CMK (cell line): ENCODE measurements around the gene ZDHHC21.
A peak's percentile ranks its signal among the peaks of the same experiment; 100 is the strongest.

Experiments
- DNase-seq: peaks from one replicate; pipeline ENCODE4 v3.0.0-alpha.2; 2010; ENCODE audit warnings: low read depth

Gene ZDHHC21, protein sequence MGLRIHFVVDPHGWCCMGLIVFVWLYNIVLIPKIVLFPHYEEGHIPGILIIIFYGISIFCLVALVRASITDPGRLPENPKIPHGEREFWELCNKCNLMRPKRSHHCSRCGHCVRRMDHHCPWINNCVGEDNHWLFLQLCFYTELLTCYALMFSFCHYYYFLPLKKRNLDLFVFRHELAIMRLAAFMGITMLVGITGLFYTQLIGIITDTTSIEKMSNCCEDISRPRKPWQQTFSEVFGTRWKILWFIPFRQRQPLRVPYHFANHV

GRCh38 chr9:14693251-14693861, at the start of gene ZDHHC21:
Gene ZDHHC21 (minus strand): TSS chr9:14693432. CDS start chr9:14674340, 19,092 bp downstream.
- DNase-seq, result peak; percentile 9

GRCh38 chr9:14741369-14741768, 48.1 kb upstream of the ZDHHC21 start:
- DNase-seq, result no peak

GRCh38 chr9:14733133-14733532, 39.9 kb upstream of the ZDHHC21 start:
- no peak for DNase-seq

DNA sequence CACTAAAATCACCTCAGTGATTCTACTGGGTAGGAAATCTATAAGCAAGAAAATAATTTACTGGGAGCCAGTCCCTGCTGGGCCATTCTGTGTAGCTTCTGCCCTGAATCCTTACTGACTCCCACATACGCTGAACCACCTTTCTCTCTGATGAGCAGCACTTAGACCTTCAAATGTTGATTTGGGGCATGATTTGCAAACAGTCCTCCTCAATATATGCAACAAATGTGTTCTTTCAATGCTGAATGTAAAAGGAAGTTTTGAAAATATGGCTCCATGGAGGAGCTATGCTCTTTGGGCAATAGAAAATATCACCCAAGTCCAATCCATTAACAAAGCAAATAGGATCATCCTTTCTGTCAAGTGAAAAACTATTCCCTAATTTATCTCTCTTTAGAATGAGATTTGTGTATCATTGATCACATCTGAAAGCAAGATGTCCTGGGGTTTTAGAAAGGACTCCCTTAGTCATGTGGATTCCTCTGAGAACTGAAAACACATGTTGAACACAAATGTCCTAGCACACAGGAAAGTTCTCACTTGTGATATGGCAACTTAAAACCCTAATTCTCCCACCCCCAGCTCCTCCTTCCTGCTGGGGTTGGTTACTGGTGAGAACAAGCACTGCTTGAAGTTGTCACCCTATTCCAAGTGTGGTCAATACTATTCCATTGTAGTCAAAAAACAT, 38.2 kb upstream of the ZDHHC21 start:
- DNase-seq, result no peak

GRCh38 chr9:14730461-14730898, 37.2 kb upstream of the ZDHHC21 start:
- no peak for DNase-seq

DNA sequence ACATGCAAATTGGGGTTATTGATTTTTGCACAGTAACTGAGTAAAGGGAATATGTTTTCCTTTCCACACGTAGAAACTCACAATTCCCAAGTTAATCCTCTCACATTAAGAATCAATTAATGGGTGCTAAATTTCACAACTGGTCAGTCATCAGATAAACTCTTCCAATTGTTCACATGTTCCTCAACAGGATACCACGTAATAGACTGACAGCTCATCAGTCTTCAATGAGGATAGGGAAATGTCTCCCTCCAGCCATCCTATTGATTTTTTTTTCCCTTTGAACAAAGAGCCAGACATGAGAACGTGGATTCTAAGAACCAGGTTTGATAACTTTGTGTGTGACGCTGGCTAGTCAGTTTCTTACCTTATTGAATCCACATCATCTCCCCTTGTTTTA, 30.1 kb upstream of the ZDHHC21 start:
- no peak for DNase-seq

- DNase-seq, result no peak
Observed at GRCh38 chr9:14722391-14723035, 29.3 kb upstream of the ZDHHC21 start, which contains the start of gene CER1. Gene CER1 (minus strand): TSS chr9:14722733. CDS start chr9:14722672, 61 bp downstream.

DNA sequence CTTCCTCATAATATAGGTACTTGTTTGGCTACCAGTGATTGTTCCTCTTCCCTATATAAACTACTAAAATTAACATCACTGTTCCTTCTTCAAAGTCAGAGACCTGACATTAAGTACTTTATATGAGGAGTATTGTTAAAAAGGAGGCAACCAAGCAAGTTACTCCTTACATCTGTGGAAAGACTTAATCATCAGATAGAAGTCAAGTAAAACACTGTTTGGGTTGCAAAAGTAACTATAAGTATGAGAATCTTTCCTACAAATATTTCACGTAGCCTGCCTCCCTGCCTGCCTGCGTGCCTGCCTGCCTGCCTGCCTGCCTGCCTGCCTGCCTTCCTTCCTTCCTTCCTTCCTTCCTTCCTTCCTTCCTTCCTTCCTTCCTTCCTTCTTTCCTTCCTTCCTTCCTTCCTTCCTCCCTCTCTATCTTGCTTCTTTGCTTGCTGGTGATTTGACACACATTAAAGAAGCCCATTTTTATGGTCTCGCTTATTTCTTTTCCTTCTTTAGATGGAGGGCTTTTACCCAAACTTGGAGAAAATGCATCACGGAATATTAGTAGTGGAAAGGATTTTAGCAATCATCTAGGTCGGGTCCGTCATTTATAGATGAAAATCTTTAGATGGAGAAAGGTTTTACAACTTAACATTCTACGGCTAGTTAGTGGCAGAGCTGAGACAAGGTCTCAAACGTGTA, 26.1 kb upstream of the ZDHHC21 start:
- DNase-seq, result no peak

DNA sequence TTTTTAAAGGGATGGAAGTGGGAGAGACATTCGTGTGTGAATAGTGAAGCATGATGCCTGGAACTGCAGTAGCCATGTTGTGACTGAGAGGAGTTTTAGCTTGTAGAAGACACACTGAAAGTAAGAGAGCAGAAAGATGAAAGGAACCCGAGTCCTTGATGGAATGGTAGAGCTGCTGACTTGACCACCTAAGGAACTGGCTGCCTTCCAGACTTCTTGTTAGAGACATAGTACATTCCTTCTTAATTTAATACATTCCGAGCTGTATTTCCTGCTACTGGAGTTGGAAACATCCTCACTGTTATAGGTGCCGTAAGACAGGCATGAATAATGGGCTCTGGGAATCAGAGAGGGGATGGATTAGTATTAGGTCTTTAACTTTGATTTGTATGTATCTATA, 21.9 kb upstream of the ZDHHC21 start:
- DNase-seq, result no peak

GRCh38 chr9:14713187-14713767, 20.0 kb upstream of the ZDHHC21 start:
- DNase-seq, result no peak

DNA sequence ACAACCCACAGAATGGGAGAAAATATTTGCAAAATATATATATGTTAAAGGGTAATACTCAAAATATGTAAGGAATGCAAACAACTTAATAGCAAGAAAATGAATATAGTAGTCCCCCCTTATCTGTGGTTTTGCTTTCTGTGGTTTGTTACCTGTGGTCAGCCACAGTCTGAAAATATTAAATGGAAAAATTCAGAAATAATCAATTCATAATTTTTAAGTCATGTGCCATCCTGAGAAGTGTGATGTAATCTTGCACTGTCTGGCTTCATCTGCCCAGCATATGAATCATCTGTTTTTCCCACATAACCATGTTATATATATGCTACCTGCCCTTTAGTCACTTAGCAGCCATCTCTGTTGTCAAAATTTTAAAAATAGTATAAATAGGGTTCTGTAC, 17.6 kb upstream of the ZDHHC21 start:
- no peak for DNase-seq

- DNase-seq, result no peak
Observed at GRCh38 chr9:14706530-14707140, 13.4 kb upstream of the ZDHHC21 start.

DNA sequence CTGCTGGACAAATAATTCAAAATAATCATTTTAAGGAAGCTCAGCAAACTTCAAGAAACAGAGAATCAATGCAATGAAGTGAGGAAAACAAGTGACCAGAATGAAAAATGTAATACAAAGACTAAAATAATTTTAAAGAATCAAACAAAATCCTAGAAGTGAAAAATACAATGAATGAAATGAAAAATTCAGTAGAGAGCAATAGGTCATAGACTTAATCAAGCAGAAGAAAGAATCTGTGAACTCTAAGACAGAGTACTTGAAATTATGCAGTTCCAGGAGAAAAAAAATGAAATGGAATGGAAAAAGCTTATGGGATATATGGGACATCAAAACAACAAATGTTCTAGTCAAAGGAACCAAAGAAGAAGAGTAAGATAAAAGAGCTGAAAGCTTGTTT, 11.8 kb upstream of the ZDHHC21 start:
- DNase-seq, result no peak

GRCh38 chr9:14704281-14704680, 11.0 kb upstream of the ZDHHC21 start:
- no peak for DNase-seq

DNA sequence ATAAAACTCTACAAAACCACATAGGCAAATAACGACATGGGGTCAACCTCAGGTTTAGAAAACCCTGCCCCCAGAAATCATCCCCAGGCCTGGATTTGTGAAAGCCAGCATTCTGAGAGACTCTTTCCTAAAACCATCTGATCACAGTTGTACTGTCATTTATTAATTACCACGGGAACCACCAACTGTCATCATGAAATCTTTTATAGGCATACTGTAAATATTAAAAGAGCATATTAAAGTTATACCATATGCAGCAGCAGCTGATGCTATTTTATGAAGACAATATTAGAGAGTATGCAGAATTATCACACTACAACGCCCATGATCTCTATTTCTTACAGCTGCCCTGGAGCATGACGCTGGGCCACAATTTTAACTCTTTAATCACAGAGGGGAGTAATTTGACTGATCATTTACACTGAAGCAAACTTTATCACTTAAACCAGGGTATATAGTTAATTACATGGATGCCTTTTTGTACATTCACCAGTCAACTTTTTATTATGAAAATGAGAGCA, 9.0 kb upstream of the ZDHHC21 start:
- DNase-seq, result no peak

GRCh38 chr9:14692470-14693250, 572 bp downstream of the ZDHHC21 start:
- no peak for DNase-seq

GRCh38 chr9:14690948-14691730, 2.1 kb downstream of the ZDHHC21 start:
- DNase-seq, result no peak

DNA sequence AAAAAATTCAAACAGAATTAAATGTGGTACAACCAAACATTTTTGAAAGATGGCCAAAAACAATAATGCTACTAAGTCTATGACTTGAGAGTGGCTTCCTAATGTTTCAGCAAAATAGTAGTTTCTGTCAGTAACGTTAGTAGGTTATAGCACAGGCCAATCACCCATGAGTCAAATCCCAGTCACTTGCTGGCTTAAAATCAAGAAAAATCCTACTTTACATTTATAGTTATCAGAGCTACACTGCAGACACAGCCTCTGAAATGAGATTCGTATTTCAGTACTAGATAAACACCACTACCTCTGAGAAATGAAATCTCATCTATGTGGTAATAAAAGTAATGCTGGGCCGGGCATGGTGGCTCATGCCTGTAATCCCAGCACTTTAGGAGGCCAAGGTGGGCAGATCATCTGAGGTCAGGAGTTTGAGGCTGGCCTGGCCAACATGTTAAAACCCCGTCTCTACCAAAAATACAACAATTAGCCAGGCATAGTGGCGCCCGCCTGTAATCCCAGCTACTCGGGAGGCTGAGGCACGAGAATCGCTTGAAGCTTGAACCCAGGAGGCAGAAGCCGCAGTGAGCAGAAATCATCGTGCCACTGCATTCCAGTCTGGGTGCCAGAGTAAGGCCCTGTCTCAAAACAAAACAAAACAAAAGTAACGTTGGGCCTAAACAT, 6.1 kb downstream of the ZDHHC21 start:
- DNase-seq, result no peak

- no peak for DNase-seq
Observed at GRCh38 chr9:14686168-14686567, 7.1 kb downstream of the ZDHHC21 start.
